GM18519 (cell line): ENCODE data around the gene TIMM29.

ENCODE experiments used
- ATAC-seq: cut with Tn5 transposase; IDR thresholded peaks from one replicate; pipeline ENCODE4 v1.9.1; 2021; ENCODE audit warnings: mild to moderate bottlenecking, moderate library complexity; ENCODE audit not compliant: unreplicated experiment, low FRiP score

TIMM29 gene

DNA sequence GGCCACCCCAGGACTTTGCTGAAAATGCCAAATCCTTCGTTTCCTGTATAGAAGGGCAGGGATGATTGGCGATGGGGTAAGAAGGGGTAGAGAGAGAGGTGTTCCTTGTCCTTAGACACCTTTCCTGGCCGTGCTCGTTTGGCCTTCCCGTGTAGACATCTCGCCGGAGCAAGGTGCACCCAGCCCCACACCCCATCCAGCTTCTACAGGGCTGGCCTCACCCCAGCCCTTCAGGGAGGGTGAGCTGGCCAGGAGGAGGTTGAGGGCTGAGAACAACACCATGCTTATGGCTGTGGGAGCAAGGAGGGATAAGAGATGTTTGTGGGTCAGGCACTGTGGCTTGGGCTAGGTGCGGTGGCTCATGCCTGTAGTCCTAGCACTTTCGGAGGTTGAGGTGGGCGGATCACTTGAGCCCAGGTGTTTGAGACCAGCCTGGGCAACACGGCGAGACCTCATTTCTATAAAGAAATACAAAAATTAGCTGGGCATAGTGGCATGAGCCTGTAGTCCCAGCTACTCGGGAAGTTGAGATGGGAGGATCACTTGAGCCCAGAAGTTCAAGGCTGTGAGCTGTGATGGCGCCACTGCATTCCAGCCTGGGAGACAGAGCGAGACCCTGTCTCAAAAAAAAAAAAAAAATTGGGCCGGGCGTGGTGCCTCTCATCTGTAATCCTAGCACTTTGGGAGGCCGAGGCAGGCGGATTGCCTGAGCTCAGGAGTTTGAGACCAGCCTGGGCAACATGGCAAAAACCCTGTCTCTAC, 47.7 kb downstream of the TIMM29 start:
- ATAC-seq, result no peak

DNA sequence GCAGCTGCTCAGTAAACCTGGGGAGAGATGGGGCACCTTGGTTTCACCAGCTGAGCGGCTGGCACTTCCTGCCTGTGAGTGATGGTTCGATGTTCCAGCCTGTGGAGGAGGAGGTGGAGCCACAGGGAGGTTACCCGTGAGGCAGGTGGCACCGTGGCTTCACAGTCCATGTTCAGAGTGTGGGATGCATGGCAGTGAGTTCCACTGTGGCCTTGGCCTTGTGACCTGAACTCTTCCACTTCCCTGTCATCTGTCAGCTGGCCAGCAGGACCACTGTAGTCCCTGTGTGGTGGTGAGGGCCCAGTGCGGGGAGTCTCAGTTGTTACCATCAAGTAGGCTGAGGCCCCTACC, 49.1 kb downstream of the TIMM29 start:
- no peak for ATAC-seq
